Measurements from ENCODE around the gene EGLN2. TPM values are rescaled to one million over a fixed set of nuclear protein-coding genes. Genes with fewer than 3 reads are reported as not detected.
"Not testable (repeated sequence)": the region's sequence is repeated elsewhere in the genome, so short reads cannot be mapped to it uniquely, and the experiment has no call there.

Gene EGLN2
- total RNA-seq, 1 donor from 2014 or later: 142 TPM

DNA sequence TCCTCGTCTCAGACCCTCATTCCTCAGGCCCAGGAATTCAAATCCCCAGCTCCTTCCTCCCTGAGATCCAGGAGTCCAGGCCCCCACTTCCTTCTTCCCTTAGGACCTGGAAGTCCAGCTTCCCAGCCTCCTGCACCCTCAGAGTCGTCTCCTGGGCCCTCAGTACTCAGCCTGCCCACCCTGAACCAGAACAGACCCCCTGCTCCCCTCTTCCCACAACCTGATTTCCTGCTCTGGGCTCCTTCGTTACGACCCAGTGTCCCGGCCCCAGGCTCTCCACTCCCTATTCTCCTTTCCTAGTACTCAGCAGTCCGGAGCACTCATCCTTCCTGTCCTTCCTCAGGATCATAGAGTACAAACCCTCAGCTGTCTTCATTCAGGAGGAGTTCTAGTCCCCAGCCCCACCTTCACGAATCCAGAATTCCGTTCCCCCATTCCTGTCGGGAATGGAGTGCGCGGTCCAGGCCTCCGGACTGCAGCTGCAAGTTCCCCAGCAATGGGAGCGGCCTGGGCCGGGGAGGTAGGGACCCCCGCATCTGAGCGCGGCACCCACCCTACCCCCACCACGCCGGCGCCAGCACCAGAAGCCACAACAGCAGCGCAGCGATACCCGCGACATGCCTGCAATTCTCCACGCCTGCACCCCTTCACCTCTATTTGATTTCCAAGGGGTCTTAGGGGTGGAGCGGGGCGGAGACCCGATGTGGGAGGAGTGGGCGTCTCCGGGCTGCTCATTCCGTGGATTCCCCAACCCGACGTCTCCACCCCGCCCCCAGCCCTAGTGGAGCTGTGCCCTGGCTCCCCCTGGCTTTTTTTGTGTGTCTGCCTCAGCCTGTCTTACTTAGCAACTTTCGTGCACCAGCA, 12.7 kb downstream of the EGLN2 start:
- peaks cover 12% of the 10 kb centered on the region for H3K9me3 Mint-ChIP-seq (ENCODE audit: unreplicated experiment)
- peaks cover 14% of the 10 kb centered on the region for H3K27me3 Mint-ChIP-seq (ENCODE audit: unreplicated experiment)
- peak overlapping the region; percentile 94 for H3K4me3 Mint-ChIP-seq (ENCODE audit: unreplicated experiment)
- H3K36me3 Mint-ChIP-seq (ENCODE audit: unreplicated experiment): no peaks in the 10 kb centered on the region
- peaks cover 16% of the 10 kb centered on the region for H3K4me1 Mint-ChIP-seq (ENCODE audit: low read depth, unreplicated experiment)
- peak overlapping the region; percentile 68 for H3K27ac Mint-ChIP-seq (ENCODE audit: unreplicated experiment)
- DNase-seq: no peak
- TF ChIP-seq CTCF (IDR thresholded peaks at IDR 0.05; ENCODE audit: partially characterized antibody, unreplicated experiment): no peak

DNA sequence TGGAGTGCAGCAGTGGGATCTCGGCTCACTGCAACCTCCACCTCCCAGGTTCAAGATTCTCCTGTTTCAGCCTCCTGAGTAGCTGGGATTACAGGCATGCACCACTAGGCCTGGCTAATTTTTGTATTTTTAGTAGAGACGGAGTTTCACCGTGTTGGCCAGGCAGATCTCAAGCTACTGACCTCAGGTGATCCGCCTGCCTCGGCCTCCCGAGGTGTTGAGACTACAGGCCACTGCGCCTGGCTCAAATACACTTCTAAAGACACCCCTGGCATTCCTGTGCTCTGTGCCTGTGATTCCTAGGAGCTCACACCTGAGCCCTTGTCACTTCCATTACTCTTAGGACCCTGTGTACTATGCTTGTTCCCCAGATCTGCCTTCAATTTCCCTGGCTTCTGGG, 13.6 kb downstream of the EGLN2 start:
- not testable (repeated sequence) for H3K36me3 Mint-ChIP-seq (ENCODE audit: unreplicated experiment); H3K27ac Mint-ChIP-seq (ENCODE audit: unreplicated experiment); DNase-seq; H3K27me3 Mint-ChIP-seq (ENCODE audit: unreplicated experiment)
- peaks cover 12% of the 10 kb centered on the region for H3K9me3 Mint-ChIP-seq (ENCODE audit: unreplicated experiment)
- peaks cover 12% of the 10 kb centered on the region for H3K4me1 Mint-ChIP-seq (ENCODE audit: low read depth, unreplicated experiment)
- peak overlapping the region; percentile 72 for H3K4me3 Mint-ChIP-seq (ENCODE audit: unreplicated experiment)

DNA sequence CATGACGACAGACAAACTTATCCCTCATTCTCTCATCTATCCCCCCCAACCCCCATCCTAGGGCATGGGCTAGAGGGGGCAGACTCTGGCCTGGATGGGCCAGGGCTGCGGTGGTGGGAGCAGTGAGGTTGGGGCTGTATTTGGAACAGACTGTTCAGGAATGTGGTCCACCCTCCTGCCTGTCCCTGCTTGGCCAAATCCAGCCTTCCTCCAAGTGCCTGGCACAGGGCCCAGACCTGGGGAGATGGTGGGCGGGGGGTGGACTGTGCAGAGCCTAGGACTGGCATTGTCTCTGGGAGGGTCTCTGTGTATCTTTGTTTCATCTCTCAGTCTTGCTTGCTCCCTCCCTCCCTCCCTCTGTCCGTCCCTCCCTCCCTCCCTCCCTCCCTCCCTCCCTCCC, 14.2 kb downstream of the EGLN2 start:
- peaks cover 12% of the 10 kb centered on the region for H3K9me3 Mint-ChIP-seq (ENCODE audit: unreplicated experiment)
- peak overlapping the region; percentile 33 for H3K27ac Mint-ChIP-seq (ENCODE audit: unreplicated experiment)
- no peak overlapping the region for H3K4me3 Mint-ChIP-seq (ENCODE audit: unreplicated experiment)
- H3K4me1 Mint-ChIP-seq (ENCODE audit: low read depth, unreplicated experiment): peaks cover 12% of the 10 kb centered on the region
- TF ChIP-seq CTCF (IDR thresholded peaks at IDR 0.05; ENCODE audit: partially characterized antibody, unreplicated experiment): no peak
- peaks cover 13% of the 10 kb centered on the region for H3K27me3 Mint-ChIP-seq (ENCODE audit: unreplicated experiment)
- H3K36me3 Mint-ChIP-seq (ENCODE audit: unreplicated experiment): no peaks in the 10 kb centered on the region
- DNase-seq: no peak

- peaks cover 13% of the 10 kb centered on the region for H3K4me1 Mint-ChIP-seq (ENCODE audit: low read depth, unreplicated experiment)
Measured at GRCh38 chr19:40815223-40815622, 16.2 kb downstream of the EGLN2 start.

GRCh38 chr19:40818480-40819399, 19.7 kb downstream of the EGLN2 start:
- peak overlapping the region; percentile 64 for H3K27ac Mint-ChIP-seq (ENCODE audit: unreplicated experiment)
- H3K27me3 Mint-ChIP-seq (ENCODE audit: unreplicated experiment); H3K9me3 Mint-ChIP-seq (ENCODE audit: unreplicated experiment); H3K36me3 Mint-ChIP-seq (ENCODE audit: unreplicated experiment); H3K4me1 Mint-ChIP-seq (ENCODE audit: low read depth, unreplicated experiment): not testable (repeated sequence)
- peak; percentile 73 for DNase-seq
- peak overlapping the region; percentile 76 for H3K4me3 Mint-ChIP-seq (ENCODE audit: unreplicated experiment)

More at GRCh38 chr19:40815223-40815622, 16.2 kb downstream of the EGLN2 start:
- no peak for DNase-seq
- H3K4me3 Mint-ChIP-seq (ENCODE audit: unreplicated experiment): no peak overlapping the region
- H3K36me3 Mint-ChIP-seq (ENCODE audit: unreplicated experiment): no peaks in the 10 kb centered on the region
- H3K27ac Mint-ChIP-seq (ENCODE audit: unreplicated experiment): no peak overlapping the region
- H3K27me3 Mint-ChIP-seq (ENCODE audit: unreplicated experiment): peaks cover 10% of the 10 kb centered on the region
- no peak for TF ChIP-seq CTCF (IDR thresholded peaks at IDR 0.05; ENCODE audit: partially characterized antibody, unreplicated experiment)
- peaks cover 13% of the 10 kb centered on the region for H3K9me3 Mint-ChIP-seq (ENCODE audit: unreplicated experiment)

Data from glutamatergic neuron (in vitro differentiated cells).